Glomerular visceral epithelial cell (primary cell): Measurements from ENCODE around the gene SLC13A2.

Source experiments
- DNase-seq: peaks from one replicate; pipeline ENCODE4 v3.0.0-alpha.2; 2016; ENCODE audit errors: extremely low spot score

The SLC13A2 gene

GRCh38 chr17:28470914-28471366 lies 2.5 kb upstream of the SLC13A2 start:
- DNase-seq, result no peak

- DNase-seq, result no peak
These were observed 1.7 kb upstream of the SLC13A2 start for GRCh38 chr17:28471531-28472342.

GRCh38 chr17:28472871-28473497 lies 460 bp upstream of the SLC13A2 start:
- DNase-seq, result no peak

GRCh38 chr17:28474111-28474531 lies 677 bp downstream of the SLC13A2 start:
- DNase-seq, result no peak

- DNase-seq, result no peak
These were observed 1.9 kb downstream of the SLC13A2 start for GRCh38 chr17:28475151-28475900.

- no peak for DNase-seq
These were observed 2.8 kb downstream of the SLC13A2 start for GRCh38 chr17:28476076-28476865.

GRCh38 chr17:28477928-28478327 lies 4.5 kb downstream of the SLC13A2 start:
- DNase-seq, result no peak

GRCh38 chr17:28478712-28479615 lies 5.5 kb downstream of the SLC13A2 start:
- DNase-seq, result no peak

- DNase-seq, result no peak
These were observed 6.8 kb downstream of the SLC13A2 start for GRCh38 chr17:28480278-28480677.

GRCh38 chr17:28480799-28481571 lies 7.5 kb downstream of the SLC13A2 start:
- DNase-seq, result no peak

GRCh38 chr17:28482551-28483199 lies 9.2 kb downstream of the SLC13A2 start:
- no peak for DNase-seq

GRCh38 chr17:28484296-28484695 lies 10.9 kb downstream of the SLC13A2 start:
- no peak for DNase-seq

- DNase-seq, result no peak
These were observed 11.6 kb downstream of the SLC13A2 start for GRCh38 chr17:28485049-28485448.

GRCh38 chr17:28487881-28488532 lies 14.6 kb downstream of the SLC13A2 start:
- no peak for DNase-seq

- no peak for DNase-seq
These were observed 15.3 kb downstream of the SLC13A2 start for GRCh38 chr17:28488533-28489276.

- DNase-seq, result no peak
These were observed 17.8 kb downstream of the SLC13A2 start for GRCh38 chr17:28491286-28491685.

GRCh38 chr17:28491860-28492259 lies 18.4 kb downstream of the SLC13A2 start:
- DNase-seq, result no peak
